Coronary artery (tissue), 2 donors: ENCODE results near the gene OLFML2A.
A peak's percentile ranks its signal among the peaks of the same experiment; 100 is the strongest.

Source experiments
- DNase-seq: peaks from one replicate; pipeline ENCODE4 v3.0.0-alpha.2; 2017; ENCODE audit warnings: low spot score
- H3K27ac ChIP-seq, 2 donors: fragments of 200-600 bp; sonication (generic); one replicate each; pipeline ENCODE4 v1.5.1; 2016 to 2019
- H3K4me3 ChIP-seq: fragments of 200-600 bp; sonication (generic); 2 replicates; pipeline ENCODE4 v1.5.1; 2016; ENCODE audit warnings: mild to moderate bottlenecking, moderate library complexity
- TF ChIP-seq, protein P1 (sequence below): fragments of 200-600 bp; sonication (generic); IDR thresholded peaks from one replicate; pipeline ENCODE4 v1.5.1; 2019; ENCODE audit warnings: antibody characterized with exemption

The OLFML2A gene

DNA sequence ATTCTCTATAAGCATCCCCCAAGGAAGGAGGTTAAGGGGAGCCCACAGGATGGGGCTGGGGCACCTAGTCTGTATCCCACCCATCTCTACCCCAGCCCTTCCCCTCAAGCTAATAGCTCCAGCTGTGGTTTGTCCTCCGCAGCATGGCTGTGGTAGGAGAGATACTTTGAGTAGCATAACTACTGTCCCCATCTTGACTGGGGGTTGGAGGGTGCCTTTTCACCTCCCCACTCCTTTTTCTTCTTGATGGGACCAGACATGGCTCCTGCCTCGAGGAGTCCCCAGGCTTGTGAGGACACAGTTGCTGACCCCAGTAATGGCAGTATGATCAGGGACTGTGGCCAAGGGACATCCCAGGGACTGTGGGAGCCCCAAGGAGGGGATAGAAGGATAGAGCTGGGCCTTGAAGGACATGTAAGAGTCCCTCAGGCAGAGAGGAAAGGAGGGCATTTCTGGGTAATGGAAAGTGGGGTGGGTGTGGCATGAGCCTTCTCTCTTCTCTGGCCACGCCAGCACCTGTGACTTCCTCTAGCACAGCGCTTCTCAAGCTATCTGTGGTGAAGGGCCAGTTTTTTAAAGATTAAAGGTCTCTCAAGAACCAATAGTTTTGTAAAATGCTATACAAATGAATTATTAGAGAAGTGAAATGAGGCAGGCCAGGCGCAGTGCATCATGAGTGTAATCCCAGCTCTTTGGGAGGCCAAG lies 14.0 kb downstream of the OLFML2A start:
- TF ChIP-seq, protein P1, sequence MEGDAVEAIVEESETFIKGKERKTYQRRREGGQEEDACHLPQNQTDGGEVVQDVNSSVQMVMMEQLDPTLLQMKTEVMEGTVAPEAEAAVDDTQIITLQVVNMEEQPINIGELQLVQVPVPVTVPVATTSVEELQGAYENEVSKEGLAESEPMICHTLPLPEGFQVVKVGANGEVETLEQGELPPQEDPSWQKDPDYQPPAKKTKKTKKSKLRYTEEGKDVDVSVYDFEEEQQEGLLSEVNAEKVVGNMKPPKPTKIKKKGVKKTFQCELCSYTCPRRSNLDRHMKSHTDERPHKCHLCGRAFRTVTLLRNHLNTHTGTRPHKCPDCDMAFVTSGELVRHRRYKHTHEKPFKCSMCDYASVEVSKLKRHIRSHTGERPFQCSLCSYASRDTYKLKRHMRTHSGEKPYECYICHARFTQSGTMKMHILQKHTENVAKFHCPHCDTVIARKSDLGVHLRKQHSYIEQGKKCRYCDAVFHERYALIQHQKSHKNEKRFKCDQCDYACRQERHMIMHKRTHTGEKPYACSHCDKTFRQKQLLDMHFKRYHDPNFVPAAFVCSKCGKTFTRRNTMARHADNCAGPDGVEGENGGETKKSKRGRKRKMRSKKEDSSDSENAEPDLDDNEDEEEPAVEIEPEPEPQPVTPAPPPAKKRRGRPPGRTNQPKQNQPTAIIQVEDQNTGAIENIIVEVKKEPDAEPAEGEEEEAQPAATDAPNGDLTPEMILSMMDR = no peak
- DNase-seq = peak; percentile 46

DNA sequence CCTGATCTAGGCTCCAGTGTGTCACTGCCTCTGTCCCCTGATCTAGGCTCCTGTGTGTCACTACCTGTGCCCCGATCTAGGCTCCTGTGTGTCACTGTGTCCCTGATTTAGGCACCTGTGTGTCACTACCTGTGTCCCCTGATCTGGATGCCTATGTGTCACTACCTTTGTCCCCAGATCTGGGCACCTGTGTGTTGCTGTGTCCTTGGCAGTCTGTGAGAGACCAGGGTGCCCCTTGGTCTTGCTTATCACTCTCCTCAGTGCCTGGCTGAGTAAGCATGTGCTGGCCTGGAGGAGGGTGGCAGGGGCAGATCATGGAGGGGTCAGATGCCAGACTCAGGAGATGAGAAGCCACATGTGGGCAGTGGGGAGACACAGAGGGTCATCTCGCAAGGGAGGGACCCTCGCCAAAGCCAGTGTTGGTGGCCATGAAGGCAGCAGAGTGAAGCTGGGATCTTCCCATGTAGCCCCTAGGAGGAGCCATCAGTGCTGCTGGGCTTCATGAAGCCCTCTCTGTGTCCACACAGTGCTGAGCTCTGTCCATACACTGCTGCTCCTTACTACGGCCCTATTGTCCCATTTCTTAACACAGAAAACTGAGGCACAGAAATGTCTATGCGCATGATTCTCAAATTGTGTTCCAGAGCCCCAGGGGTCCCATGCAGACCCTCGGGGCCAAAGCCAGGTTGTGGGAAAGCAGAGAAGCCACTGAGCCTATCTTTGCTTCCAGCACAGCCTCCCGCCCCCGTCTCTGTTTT lies 15.5 kb downstream of the OLFML2A start:
- DNase-seq = no peak

More for the DNA sequence above, 14.0 kb downstream of the OLFML2A start:
- Histone ChIP-seq H3K4me3 (no peak overlapping the region), H3K27ac (peak overlapping the region in 1 of 2 donors; percentile 22)

DNA sequence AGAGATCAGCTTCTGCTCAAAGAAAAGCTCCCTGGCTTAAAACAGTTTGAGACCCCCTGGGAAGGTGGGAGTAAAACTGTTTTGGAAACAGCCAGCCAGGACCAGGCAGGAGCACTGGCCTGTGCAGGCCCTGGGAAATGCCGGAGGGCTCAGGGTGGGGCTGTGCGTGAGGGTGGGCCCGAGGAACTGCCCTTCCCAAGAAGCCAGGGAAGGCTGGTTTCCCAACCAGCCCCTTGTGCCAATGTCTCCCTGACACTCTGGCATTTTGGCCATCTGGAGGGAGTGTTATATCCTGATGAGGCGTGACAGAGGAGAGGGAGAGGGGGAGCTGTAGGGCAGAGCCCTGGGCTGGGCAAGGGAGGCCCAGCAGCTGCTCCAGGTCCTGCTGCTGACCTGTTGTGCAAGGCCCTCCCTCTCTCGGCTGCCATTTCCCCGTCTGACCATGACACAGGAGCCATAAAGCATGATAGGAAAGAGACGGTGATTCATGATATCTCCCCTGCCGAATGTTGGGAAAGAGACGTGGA lies 16.1 kb downstream of the OLFML2A start:
- DNase-seq = peak; percentile 75
- peak overlapping the region in 1 of 2 donors; percentile 70 for H3K27ac ChIP-seq
- TF ChIP-seq, protein P1 = no peak
- no peak overlapping the region for H3K4me3 ChIP-seq

More for the DNA sequence above, 15.5 kb downstream of the OLFML2A start:
- H3K27ac ChIP-seq = peak overlapping the region in 1 of 2 donors; percentile 70
- H3K4me3 ChIP-seq = no peak overlapping the region
- TF ChIP-seq, protein P1 = no peak

DNA sequence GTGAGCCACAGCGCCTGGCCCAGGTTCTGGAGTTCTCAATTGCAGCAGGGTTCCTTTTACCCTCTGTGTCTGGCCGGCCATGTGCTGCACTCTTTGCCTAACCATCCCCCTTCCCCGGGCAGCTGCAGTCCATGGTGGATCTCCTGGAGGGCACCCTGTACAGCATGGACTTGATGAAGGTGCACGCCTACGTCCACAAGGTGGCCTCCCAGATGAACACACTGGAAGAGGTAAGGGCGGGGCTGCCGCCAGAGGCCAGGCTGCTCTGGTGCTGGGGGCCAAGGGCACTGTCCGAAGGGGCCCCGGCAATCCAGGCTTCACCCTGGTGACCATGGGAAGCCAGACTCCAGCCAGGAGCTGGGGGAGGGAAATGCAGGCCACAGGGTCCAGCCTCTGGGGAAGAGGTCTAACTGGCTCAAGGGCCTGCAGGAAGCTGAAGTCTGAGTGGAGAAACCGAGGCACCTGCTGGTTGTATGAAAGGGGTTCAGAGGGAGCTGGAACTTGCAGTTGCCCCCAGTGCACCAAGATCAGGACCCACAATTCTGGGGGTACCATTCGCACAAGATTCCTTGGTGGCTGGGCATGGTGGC lies 18.1 kb downstream of the OLFML2A start:
- Histone ChIP-seq H3K27ac (peak overlapping the region in 1 of 2 donors; percentile 46), H3K4me3 (no peak overlapping the region)
- DNase-seq = peak; percentile 63
- TF ChIP-seq, protein P1 = no peak

DNA sequence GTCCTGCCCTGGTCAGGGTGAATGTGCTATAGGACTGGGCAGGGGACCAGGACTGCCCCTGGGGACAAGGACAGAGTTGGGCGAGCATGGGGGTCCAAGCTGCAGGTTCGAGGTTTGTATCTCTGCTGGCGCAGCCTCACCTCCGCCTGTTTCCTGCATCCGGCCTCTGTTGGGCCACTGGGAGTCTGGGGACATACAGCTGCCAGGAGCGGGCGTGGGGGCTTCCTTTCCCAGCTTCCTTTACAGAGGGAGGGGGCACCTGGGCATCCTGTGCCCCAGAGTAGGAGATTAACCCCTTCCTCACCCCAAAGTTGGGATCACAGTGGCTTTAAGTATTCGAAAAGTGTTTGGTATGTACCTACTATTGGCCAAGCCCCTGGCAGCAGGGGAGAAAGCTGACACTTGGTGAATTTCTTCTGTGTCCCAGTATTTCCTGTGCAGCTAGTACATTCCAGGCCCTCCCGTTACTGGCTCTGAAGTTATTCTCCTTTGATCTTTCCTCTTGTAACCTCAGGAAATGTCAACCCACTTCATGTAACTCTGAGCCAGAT lies 19.0 kb downstream of the OLFML2A start:
- DNase-seq = no peak
- Histone ChIP-seq H3K4me3 (no peak overlapping the region), H3K27ac (peak overlapping the region in 1 of 2 donors; percentile 46)
- TF ChIP-seq, protein P1 = no peak

DNA sequence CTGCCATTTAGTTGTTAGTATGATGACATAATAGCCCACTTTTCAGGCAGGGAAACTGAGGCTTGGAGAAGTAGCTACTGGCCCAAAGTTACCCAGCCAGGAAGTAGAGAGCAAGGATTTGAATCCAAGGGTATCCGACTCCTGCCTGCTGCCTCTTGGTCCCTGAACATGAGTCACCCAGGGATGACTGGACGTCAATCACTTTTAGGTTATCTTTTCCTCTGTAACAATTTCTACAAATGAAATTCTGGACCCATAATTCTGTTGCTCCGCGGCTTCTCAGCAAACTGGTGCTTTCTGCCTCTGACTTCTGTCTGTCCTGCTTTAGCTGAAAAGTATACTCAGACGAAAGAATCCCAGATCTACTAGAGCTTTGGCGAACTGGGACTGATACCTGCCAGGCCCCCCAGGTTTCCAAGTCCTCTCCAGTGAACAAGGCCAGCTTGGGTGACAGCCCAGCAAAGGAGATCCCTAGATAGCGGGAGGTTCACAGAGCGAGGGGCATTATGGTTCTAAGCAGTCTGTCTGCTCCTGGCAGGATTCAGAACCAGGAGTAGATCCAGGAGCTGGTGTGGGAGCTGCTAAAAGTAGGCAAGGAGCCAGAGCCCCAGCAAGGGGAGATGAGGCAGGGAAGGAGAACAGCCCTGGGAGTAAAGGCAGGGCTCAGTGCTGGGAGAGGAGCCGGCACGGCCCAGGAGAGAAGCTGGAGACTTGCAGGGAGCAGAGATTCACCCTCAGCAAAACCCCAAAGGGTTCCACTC lies 20.6 kb downstream of the OLFML2A start:
- H3K27ac ChIP-seq = peak overlapping the region in 1 of 2 donors; percentile 63
- no peak for DNase-seq
- TF ChIP-seq, protein P1 = no peak
- H3K4me3 ChIP-seq = no peak overlapping the region
